ENCODE results near the gene NSUN5.
"Not testable (repeated sequence)": the region's sequence is repeated elsewhere in the genome, so short reads cannot be mapped to it uniquely, and the experiment has no call there.

The NSUN5 gene

DNA sequence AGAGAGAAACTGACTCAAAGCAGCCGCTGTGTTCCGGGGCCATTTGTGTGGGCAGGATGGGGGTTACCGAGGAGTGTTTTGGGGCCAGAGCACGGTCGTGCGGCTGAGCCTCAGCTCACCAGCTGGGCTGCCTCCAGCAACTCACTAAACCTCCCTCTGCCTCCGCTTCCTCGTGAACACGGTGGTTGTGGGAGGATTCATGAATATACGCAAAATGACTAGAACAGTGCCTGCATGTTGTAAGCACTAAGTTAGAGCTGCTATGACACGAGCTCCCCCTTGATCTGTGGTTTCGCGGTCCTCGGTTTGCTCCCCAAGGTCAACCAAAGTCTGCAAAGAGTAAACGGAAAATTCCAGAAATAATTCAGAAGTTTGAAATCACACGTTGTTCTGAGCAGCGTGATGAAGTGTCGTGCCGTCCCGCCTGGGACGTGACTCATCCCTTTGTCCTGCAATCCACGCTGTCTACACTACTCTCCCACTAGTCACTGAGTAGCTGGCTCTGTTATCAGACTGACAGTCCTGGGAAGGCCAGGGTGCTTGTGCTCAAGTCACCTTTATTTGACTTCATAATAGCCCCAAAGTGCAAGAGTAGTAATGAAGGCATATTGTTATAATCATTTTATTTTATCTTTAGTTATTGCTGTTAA is 41.8 kb downstream of the NSUN5 start:
- DNase-seq: not testable (repeated sequence)

- DNase-seq: not testable (repeated sequence)
Observed at GRCh38 chr7:73262416-73262815, 46.2 kb downstream of the NSUN5 start.
